Cardiac fibroblast (primary cell): ENCODE measurements around the gene TOP1.

Experiments
- DNase-seq, 2 donors: peaks; one replicate each; pipeline versions ENCODE4 v3.0.0 to v3.0.0-alpha.2; 2010; ENCODE audit warnings: low read depth in 2 of 2
- H3K4me3 ChIP-seq, 2 donors: replicated peaks in 1 of 2; 1 replicate in 1 of 2; 2 replicates in 1 of 2; pipeline ENCODE4 v1.5.1; 2011; ENCODE audit warnings: low read depth in 2 of 2, low read length in 2 of 2, mild to moderate bottlenecking in 2 of 2, moderate library complexity in 1 of 2
- TF ChIP-seq, protein P1 (sequence below): IDR thresholded peaks from one replicate; pipeline ENCODE4 v1.5.1; 2011; ENCODE audit warnings: low read depth, mild to moderate bottlenecking, low read length, inconsistent platforms

Gene TOP1

DNA sequence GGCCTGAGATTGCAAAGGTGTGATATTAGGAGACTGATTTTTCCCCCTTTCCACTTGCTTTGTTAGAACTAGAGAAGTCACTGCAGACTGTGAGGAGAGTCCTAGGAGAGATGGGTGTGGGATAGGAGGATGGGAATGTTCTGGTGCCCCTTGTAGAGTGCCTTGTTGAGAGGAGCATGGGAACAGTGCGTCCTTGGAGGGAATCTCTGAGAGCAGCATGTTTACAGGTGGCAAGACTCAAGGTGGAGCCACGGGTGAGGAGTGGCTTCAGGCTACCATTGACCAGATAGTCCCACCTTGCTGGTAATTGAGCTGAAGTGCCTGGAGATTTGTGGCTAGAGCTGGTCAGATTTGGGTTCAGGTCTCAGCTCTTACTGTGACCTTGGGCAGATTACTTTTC lies 114.7 kb downstream of the TOP1 start:
- TF ChIP-seq, protein P1, sequence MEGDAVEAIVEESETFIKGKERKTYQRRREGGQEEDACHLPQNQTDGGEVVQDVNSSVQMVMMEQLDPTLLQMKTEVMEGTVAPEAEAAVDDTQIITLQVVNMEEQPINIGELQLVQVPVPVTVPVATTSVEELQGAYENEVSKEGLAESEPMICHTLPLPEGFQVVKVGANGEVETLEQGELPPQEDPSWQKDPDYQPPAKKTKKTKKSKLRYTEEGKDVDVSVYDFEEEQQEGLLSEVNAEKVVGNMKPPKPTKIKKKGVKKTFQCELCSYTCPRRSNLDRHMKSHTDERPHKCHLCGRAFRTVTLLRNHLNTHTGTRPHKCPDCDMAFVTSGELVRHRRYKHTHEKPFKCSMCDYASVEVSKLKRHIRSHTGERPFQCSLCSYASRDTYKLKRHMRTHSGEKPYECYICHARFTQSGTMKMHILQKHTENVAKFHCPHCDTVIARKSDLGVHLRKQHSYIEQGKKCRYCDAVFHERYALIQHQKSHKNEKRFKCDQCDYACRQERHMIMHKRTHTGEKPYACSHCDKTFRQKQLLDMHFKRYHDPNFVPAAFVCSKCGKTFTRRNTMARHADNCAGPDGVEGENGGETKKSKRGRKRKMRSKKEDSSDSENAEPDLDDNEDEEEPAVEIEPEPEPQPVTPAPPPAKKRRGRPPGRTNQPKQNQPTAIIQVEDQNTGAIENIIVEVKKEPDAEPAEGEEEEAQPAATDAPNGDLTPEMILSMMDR: no peak
- no peak for DNase-seq
- no peak overlapping the region for H3K4me3 ChIP-seq

DNA sequence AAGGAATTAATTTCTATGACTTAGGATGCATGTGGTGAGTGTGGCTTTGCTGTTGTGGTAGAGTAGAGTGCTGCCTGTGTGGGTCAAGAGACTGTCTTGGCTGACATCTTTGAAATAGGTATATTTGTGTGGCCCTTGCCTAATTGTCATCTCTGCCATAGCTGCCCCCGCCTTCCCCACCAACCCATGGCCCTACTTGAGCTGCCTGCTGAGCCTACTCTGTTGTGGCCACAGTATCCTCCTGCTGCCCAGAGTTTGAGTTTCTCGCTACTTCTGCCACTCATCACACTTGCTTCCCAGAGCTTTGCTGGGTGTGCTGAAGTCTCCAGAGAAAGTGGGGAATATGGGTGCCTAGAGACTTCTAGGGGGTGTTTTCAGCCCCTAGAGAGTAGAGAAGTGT lies 116.7 kb downstream of the TOP1 start:
- no peak overlapping the region for H3K4me3 ChIP-seq
- TF ChIP-seq, protein P1: no peak
- no peak for DNase-seq

DNA sequence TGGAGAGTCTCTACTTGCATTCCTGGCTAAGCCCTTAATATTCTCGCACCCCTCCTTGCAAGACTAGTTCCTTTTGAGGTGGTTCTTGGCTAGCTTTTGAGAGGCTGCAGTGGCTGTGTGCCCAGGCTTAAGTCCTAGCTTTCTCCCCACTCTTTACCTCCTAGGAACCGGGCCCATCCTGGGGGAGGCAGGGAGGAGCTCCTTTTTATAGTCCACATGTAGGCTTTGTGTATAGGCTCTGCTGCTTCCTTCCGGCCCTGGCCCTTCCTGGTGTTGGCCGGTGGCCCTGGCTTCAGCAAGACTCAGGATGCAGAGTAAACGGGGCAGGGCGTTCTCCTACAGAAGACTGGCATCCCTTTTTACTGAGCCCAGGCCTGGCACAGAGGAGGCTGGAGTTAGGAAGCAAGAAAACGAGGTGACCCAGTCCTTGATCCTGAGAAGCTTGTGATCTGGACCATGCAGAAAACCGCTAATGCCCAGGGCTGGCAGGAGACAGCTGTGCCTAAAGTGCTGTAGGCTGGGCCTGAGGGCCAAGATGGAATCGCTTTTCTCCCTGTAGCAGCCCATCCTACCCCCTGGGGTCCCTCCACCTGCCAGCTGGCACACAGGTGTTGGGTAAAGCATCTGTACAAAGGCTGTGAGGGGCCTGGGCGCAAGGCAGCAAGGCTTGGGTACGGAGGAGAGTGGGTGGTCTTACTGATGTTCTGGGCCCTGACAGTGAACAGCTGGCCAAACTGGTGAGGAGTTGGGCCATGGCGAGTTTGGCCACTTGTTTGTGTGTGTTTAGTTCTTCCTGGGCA lies 117.4 kb downstream of the TOP1 start:
- peak; percentile 30 to 68 for DNase-seq
- no peak overlapping the region for H3K4me3 ChIP-seq
- TF ChIP-seq, protein P1: no peak

DNA sequence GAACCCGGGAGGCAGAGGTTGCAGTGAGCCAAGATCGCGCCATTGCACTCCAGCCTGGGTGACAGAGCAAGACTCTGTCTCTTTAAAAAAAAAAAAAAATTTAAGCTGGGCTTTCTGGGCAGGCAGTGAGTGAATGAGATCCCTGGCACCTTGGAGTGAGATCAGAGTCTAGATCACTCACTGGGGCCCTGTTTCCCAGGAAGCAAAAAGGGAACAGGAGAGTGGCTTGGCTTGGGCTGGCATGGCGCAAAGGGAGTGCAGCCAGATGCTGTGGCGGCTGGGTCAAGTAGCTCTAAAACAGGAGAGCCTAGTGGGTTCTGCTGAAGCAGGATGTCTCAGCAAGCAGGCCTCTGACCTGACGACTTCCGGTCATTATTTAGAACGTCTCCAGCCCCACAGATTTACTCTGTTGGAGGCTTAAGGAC lies 119.2 kb downstream of the TOP1 start:
- peak; percentile 17 to 43 for DNase-seq
- TF ChIP-seq, protein P1: no peak
- no peak overlapping the region for H3K4me3 ChIP-seq

DNA sequence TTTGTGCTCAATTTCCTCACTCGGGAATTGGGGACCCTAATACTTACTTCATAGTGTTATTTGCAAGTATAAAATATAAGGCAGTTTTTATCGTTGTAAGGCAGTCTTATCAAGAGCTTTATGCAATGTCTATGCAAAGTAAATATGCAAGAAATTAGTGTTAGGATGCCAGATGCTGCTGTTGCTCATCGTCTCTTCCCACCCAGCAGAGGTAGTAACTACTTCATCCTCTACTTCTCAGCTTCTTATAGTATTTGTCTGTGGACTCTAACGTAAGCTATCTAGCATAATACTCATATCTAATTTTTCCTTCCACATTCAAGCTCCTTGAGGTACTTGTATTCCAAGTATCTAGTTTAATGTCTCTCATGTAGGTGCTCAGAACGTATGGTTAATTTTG lies 120.3 kb downstream of the TOP1 start:
- H3K4me3 ChIP-seq: no peak overlapping the region
- DNase-seq: no peak
- TF ChIP-seq, protein P1: no peak

DNA sequence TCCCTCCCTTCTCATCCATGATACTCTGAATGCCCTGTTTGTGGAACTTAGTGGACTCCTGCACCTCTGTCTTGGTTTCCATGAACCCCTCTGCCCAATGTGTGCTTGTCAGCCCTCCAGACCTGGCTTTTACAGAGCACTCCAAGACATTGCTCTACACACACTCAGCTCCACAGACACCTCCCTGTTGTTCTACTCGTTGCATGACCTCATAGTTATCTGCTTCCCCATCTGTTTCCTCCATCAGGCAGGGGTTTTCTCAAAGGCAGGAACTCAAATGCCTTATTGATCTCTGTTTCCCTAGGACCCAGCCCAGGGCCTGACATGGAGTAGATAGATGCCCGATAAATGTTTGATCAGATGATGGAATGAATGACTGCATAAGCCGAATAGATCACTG lies 122.0 kb downstream of the TOP1 start:
- peak in 1 of 2 donors; percentile 23 for DNase-seq
- TF ChIP-seq, protein P1: no peak
- H3K4me3 ChIP-seq: no peak overlapping the region
